Stimulated activated naive B cell treated with anti-CD40 and anti-IgM and Interleukin-4, amounts not matched to agents 10 μg/mL and 1 μg/mL and 100 μg/mL, for 72 hours (primary cell): Measurements from ENCODE around the gene NACC1.

Source experiments
- ATAC-seq, 2 donors: fragments of 150-1000 bp; cut with Tn5 transposase; replicated peaks; 2 replicates each; pipeline ENCODE4 v1.10.0; 2021; ENCODE audit warnings: moderate library complexity in 1 of 2
- DNase-seq: peaks from one replicate; pipeline ENCODE4 v3.0.0; 2021
- H3K27ac Mint-ChIP-seq: one replicate; pipeline ENCODE4 v1.8.0; 2022; ENCODE audit warnings: mild to moderate bottlenecking, mixed read lengths
- H3K27me3 Mint-ChIP-seq, 2 donors: one replicate each; pipeline ENCODE4 v1.8.0; 2022; ENCODE audit warnings: mixed read lengths in 2 of 2
- H3K36me3 Mint-ChIP-seq, 2 donors: one replicate each; pipeline ENCODE4 v1.8.0; 2022; ENCODE audit warnings: mixed read lengths in 2 of 2, mild to moderate bottlenecking in 1 of 2
- H3K4me1 Mint-ChIP-seq, 2 donors: one replicate each; pipeline ENCODE4 v1.8.0; 2022; ENCODE audit warnings: mixed read lengths in 2 of 2, mild to moderate bottlenecking in 1 of 2
- H3K4me3 Mint-ChIP-seq, 2 donors: one replicate each; pipeline ENCODE4 v1.8.0; 2022; ENCODE audit warnings: mild to moderate bottlenecking in 2 of 2, mixed read lengths in 2 of 2, moderate library complexity in 1 of 2
- H3K9me3 Mint-ChIP-seq, 2 donors: one replicate each; pipeline ENCODE4 v1.8.0; 2022; ENCODE audit warnings: mixed read lengths in 2 of 2, mild to moderate bottlenecking in 1 of 2

NACC1 gene

DNA sequence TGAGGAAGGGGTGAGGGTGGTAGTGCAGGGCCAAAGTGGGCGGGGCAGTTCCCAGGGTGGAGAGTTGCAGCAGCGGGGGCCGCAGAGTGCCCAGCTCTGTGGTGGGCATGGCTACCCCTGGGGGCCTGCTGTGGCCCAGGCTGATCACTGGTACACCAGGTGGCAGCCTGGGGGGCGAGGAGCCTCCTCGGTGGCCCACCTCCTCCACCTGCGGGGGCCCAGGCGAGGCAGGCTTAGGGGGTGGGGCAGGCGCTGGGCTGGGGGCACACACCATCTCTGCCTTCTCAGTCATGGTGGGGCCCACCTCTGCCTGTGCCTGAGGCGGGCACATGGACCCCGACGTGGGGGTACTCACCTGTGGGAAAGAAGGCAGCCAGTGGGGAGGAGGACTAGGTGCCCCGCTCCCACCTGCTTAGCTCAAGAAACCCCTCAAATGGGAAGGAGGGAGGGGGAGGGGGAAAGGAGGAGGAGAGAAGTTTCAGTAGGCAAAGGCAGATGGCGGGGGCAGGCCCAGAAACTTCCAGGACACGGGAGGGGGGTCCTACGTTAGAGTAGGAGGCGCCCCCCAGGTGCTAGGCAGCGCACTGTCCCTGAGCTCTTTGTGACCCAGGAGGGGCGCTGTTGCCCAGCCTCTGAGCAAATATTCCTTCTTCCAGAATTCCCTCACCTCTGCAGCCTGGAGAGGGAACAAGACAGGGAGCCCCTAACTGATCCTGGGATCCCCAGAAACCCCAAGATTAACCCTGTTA, 17.0 kb upstream of the NACC1 start:
- Mint-ChIP-seq H3K27me3 (no peaks in the 10 kb centered on the region), H3K36me3 (peaks cover 17 to 38% of the 10 kb centered on the region in 2 donors), H3K4me3 (peak overlapping the region; percentile 92 to 94)

GRCh38 chr19:13101590-13102415, 16.3 kb upstream of the NACC1 start:
- peak overlapping the region; percentile 95 for H3K27ac Mint-ChIP-seq
- ATAC-seq (no peak), DNase-seq (no peak)
- peaks cover 0 to 4% of the 10 kb centered on the region in 2 donors for H3K9me3 Mint-ChIP-seq
- H3K4me1 Mint-ChIP-seq = peaks cover 43 to 88% of the 10 kb centered on the region in 2 donors
- H3K27me3 Mint-ChIP-seq = no peaks in the 10 kb centered on the region
- H3K36me3 Mint-ChIP-seq = peaks cover 17 to 38% of the 10 kb centered on the region in 2 donors
- H3K4me3 Mint-ChIP-seq = peak overlapping the region; percentile 92 to 94

More for the DNA sequence above, 17.0 kb upstream of the NACC1 start:
- H3K9me3 Mint-ChIP-seq = peaks cover 0 to 4% of the 10 kb centered on the region in 2 donors
- H3K27ac Mint-ChIP-seq = peak overlapping the region; percentile 95
- ATAC-seq = no peak
- H3K4me1 Mint-ChIP-seq = peaks cover 46 to 92% of the 10 kb centered on the region in 2 donors
- no peak for DNase-seq

DNA sequence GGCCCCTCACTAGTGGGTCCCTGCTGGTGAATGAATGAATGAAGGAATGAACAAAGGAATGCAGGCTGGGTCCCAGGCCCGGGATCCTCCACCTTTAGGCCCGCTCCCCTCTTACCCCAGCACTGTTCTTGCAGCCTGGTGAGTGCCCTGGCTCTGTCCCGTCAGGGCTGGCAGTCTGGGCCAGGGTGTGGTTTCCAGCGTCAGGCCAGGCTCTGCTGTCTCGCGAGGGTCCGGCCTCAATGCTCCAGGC, 15.7 kb upstream of the NACC1 start:
- ATAC-seq (peak; percentile 15 to 18), DNase-seq (no peak)
- Mint-ChIP-seq H3K4me3 (peak overlapping the region; percentile 92 to 94), H3K9me3 (peaks cover 0 to 4% of the 10 kb centered on the region in 2 donors), H3K27ac (peak overlapping the region; percentile 95), H3K36me3 (peaks cover 22 to 41% of the 10 kb centered on the region in 2 donors), H3K4me1 (peaks cover 42 to 87% of the 10 kb centered on the region in 2 donors), H3K27me3 (no peaks in the 10 kb centered on the region)

DNA sequence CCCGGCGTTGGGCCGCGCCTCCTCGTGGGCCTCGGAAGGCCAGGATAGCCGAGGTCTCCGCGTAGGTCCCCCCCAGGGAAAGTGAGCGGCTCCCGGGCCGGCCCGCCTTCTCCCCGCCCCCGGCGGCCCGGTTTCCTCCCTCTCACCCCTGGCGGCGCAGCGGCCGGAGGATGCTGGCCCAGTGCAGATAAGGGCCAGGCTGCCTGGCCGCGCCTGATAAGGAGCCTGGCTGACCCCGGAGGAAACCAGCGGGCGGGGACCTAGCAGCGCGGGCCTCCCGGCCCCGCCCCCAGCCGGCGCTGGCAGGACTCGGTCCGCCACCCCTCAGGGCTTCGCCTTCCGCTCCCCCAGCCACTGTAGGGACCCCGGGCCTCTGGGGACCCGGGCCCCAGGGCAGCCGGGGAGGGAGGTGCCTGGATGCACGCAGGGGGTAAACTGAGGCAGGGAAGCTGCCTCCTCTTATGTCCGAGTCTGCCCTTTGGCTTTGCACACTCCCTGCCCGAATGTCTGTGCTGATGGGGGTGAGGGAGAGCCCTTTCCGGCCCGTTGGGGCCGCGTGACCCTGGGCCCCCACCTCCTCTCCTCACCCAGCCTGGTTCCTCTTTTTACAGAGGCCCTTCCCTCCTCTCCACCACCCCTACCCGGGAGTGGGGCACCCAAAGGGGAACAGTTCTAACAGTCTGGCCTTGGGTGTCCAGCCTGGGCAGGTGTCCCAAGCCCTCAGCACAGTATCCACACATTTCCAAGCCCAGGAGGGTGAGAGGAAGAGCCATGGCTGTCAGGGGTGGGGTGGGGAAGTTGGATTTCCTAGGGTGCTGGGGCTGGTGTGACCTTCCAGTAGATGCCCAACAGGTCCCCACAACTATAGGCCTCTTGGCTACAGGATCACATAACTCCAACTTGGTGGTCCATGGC, 15.1 kb upstream of the NACC1 start, which contains the start of gene LYL1:
TSS of gene LYL1 (minus strand) at position 193 of the 915 bp plus-strand sequence. CDS start 1,687 bp downstream, outside the sequence.
- DNase-seq (peak; percentile 83), ATAC-seq (peak; percentile 70 to 75)
- Mint-ChIP-seq H3K4me3 (peak within 1 kb of the TSS; percentile 92 to 94), H3K4me1 (peaks cover 41 to 87% of the 10 kb centered on the region in 2 donors), H3K27me3 (no peaks in the 10 kb centered on the region), H3K27ac (peak within 1 kb of the TSS; percentile 95), H3K9me3 (peaks cover 0 to 4% of the 10 kb centered on the region in 2 donors), H3K36me3 (peaks cover 25 to 44% of the 10 kb centered on the region in 2 donors)

GRCh38 chr19:13103581-13104359, 14.3 kb upstream of the NACC1 start:
- DNase-seq (peak; percentile 31), ATAC-seq (peak; percentile 0 to 1)
- H3K9me3 Mint-ChIP-seq = peaks cover 0 to 4% of the 10 kb centered on the region in 2 donors
- peak overlapping the region; percentile 95 for H3K27ac Mint-ChIP-seq
- peaks cover 24 to 43% of the 10 kb centered on the region in 2 donors for H3K36me3 Mint-ChIP-seq
- peaks cover 35 to 79% of the 10 kb centered on the region in 2 donors for H3K4me1 Mint-ChIP-seq
- no peaks in the 10 kb centered on the region for H3K27me3 Mint-ChIP-seq
- peak overlapping the region; percentile 92 to 96 for H3K4me3 Mint-ChIP-seq

DNA sequence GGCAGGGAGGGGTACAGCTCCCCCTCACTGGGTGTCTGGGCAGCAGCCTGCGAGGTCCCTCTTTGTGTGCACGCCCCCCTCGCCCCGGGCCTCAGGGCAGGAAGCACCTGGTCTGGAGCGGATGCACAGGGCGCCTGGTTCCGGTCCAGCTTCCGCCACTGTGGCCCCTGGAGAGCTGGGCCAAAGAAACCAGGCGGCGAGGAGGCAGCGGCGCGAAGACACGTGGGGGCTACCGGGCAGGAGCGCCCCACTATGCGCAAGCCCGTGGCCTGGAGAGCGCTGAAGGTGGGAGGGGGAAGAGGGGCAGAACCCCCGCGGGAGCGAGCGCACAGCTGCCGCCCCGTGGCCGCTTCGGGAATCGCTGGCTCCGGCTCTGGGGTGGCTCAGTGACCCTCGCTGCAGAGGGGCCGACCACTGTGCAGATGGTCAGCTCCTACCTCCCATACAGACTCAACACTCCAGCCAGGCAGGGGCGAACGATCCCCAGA, 13.7 kb upstream of the NACC1 start:
- DNase-seq = peak; percentile 85
- H3K36me3 Mint-ChIP-seq = peaks cover 25 to 43% of the 10 kb centered on the region in 2 donors
- peak overlapping the region; percentile 92 to 96 for H3K4me3 Mint-ChIP-seq
- peaks cover 0 to 4% of the 10 kb centered on the region in 2 donors for H3K9me3 Mint-ChIP-seq
- peak overlapping the region; percentile 95 for H3K27ac Mint-ChIP-seq
- H3K4me1 Mint-ChIP-seq = peaks cover 34 to 77% of the 10 kb centered on the region in 2 donors
- no peaks in the 10 kb centered on the region for H3K27me3 Mint-ChIP-seq
- peak; percentile 41 to 48 for ATAC-seq

GRCh38 chr19:13104848-13105711, 13.0 kb upstream of the NACC1 start:
- no peaks in the 10 kb centered on the region for H3K27me3 Mint-ChIP-seq
- H3K36me3 Mint-ChIP-seq = peaks cover 24 to 41% of the 10 kb centered on the region in 2 donors
- peak overlapping the region; percentile 92 to 96 for H3K4me3 Mint-ChIP-seq
- ATAC-seq (peak; percentile 0), DNase-seq (peak; percentile 35)
- H3K9me3 Mint-ChIP-seq = peaks cover 0 to 3% of the 10 kb centered on the region in 2 donors
- H3K27ac Mint-ChIP-seq = peak overlapping the region; percentile 95
- peaks cover 29 to 73% of the 10 kb centered on the region in 2 donors for H3K4me1 Mint-ChIP-seq

- no peak overlapping the region for H3K27ac Mint-ChIP-seq
- peaks cover 15 to 50% of the 10 kb centered on the region in 2 donors for H3K4me1 Mint-ChIP-seq
These were observed 8.5 kb upstream of the NACC1 start for GRCh38 chr19:13109361-13110098.

GRCh38 chr19:13110099-13110610, 7.9 kb upstream of the NACC1 start:
- no peak overlapping the region for H3K27ac Mint-ChIP-seq
- H3K27me3 Mint-ChIP-seq = no peaks in the 10 kb centered on the region
- DNase-seq (no peak), ATAC-seq (no peak)
- H3K36me3 Mint-ChIP-seq = peaks cover 29 to 44% of the 10 kb centered on the region in 2 donors
- H3K9me3 Mint-ChIP-seq = no peaks in the 10 kb centered on the region
- peak overlapping the region in 1 of 2 donors; percentile 21 for H3K4me3 Mint-ChIP-seq
- peaks cover 11 to 48% of the 10 kb centered on the region in 2 donors for H3K4me1 Mint-ChIP-seq

More at GRCh38 chr19:13109361-13110098, 8.5 kb upstream of the NACC1 start:
- Mint-ChIP-seq H3K9me3 (no peaks in the 10 kb centered on the region), H3K4me3 (no peak overlapping the region), H3K36me3 (peaks cover 31 to 46% of the 10 kb centered on the region in 2 donors), H3K27me3 (no peaks in the 10 kb centered on the region)
- no peak for ATAC-seq
- no peak for DNase-seq

DNA sequence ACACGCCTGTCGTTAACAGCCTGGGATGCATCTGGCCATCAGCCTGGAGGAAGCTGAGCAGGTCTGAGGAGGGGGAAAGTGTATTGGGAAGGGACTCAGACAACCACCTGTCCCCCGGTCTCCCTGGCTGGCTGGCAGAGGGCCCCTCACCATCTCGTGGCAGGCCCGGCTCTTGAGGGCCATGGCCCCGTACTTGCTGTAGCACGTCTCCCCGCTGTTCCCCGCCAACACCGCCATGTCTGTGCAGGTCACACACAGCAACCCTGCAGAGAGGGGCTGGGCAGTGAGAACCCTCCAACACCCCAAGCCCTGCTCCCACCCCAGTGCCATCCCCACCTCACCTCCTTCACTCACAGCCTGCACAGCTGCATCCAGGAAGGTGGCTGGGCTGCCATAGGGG, 5.5 kb upstream of the NACC1 start:
- H3K36me3 Mint-ChIP-seq = peaks cover 26 to 44% of the 10 kb centered on the region in 2 donors
- H3K9me3 Mint-ChIP-seq = no peaks in the 10 kb centered on the region
- H3K27ac Mint-ChIP-seq = no peak overlapping the region
- H3K4me3 Mint-ChIP-seq = no peak overlapping the region
- ATAC-seq (no peak), DNase-seq (no peak)
- no peaks in the 10 kb centered on the region for H3K27me3 Mint-ChIP-seq
- H3K4me1 Mint-ChIP-seq = peaks cover 14 to 53% of the 10 kb centered on the region in 2 donors

- H3K4me1 Mint-ChIP-seq = peaks cover 25 to 69% of the 10 kb centered on the region in 2 donors
- H3K27me3 Mint-ChIP-seq = no peaks in the 10 kb centered on the region
- H3K4me3 Mint-ChIP-seq = peak overlapping the region; percentile 97 to 99
- peak overlapping the region; percentile 98 for H3K27ac Mint-ChIP-seq
- no peaks in the 10 kb centered on the region for H3K9me3 Mint-ChIP-seq
- H3K36me3 Mint-ChIP-seq = peaks cover 16 to 41% of the 10 kb centered on the region in 2 donors
- no peak for DNase-seq
- no peak for ATAC-seq
These were observed 2.2 kb upstream of the NACC1 start for GRCh38 chr19:13115936-13116281.
